SKM-1 (cell line): ENCODE data around the gene RALGAPA2.

Source experiments
- DNase-seq: peaks from one replicate; lab custom pipeline; 2025; ENCODE audit not compliant: unreplicated experiment; lab: John Stamatoyannopoulos, UW

The RALGAPA2 gene

DNA sequence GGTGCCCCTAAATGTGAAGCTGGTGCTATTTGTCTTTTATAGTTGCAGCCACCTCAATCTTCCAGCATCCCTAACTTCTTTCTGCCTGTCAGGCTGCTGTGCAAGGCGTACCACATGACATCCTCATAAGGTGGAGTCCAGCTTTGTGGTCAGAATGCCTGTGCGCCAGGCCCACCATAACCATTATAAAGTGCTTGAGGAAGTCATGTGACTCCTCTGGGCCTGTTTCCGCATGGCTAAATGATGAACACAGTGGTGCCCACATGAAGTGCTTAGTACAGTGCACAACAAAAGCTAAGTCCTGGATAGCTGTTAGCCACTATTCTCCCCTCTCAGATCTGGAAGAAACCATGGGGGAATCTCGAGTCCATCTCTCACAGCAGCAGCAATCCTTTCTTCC, 268.9 kb downstream of the RALGAPA2 start:
- DNase-seq: no peak

DNA sequence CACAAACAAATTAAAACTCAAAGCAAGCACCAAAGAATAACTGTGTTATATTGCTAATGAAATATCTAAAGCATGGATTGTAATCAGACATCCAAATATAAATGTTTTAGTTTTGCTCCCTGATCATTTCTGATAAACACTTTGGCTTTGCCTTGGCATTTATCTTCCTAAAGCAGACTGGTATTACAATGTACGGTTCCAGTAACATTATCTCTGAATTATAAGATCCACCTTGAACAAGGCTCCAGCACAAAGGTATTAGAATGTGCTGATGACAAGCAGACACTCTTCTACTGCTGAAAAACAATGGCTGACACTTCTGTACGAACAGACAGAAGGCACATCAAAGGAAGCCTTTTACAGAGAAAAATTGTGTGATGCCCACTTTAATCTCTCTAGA, 270.0 kb downstream of the RALGAPA2 start:
- no peak for DNase-seq

DNA sequence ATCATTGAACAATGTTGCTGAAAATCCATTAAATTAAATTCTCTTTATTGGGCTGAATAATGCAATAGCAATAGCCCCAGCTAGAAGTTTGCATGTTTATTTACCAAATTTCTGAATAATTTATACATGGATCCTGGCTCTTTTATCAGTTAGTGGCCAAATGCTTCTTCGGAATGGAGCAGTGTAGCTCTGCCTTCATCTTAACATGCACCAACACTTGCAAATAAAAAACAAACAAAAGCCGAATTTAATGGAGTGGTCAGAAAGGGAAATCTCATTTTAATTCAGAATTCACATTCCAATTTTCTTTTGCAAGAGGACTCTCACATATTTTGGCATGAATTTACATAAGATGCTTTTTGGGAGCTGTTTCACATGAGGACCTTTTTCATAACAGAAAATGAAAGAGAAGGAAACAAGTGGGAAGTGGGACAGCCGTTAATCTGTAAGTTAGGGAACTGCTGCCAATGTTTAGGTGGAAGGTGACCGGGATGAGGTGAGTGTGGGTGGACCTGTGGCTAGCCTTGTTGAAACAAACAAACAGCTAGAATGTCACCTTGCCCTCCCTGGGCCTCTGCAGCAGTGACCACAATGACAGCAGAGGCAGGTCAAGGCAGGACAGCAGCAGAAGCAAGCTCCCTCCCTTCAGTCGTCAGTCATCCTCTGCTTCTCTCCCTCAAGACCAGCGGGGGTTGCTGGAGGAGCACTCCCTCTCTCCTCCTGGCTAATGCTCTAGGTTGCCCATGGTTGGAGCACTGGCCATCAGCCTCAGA, 271.4 kb downstream of the RALGAPA2 start:
- DNase-seq: no peak

DNA sequence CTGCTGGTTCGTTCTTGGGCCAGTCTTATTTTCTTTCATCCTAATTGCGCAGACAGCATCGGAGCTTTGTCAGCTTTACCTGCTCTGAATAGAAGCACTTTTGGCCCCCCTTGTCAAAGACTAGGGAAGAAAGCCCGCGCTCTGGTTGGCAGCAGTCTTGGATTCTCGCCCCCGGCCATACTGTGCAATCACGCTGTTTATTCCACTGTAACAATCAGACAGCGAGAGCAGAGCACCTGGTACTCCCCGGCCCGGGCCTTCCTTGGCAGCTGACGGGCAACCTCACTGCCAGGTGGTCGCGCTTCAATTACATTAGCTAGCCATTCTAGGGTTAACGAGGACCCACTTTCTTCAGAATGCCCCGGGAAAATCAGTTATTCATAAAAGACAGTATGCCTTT, 272.0 kb downstream of the RALGAPA2 start:
- no peak for DNase-seq

DNA sequence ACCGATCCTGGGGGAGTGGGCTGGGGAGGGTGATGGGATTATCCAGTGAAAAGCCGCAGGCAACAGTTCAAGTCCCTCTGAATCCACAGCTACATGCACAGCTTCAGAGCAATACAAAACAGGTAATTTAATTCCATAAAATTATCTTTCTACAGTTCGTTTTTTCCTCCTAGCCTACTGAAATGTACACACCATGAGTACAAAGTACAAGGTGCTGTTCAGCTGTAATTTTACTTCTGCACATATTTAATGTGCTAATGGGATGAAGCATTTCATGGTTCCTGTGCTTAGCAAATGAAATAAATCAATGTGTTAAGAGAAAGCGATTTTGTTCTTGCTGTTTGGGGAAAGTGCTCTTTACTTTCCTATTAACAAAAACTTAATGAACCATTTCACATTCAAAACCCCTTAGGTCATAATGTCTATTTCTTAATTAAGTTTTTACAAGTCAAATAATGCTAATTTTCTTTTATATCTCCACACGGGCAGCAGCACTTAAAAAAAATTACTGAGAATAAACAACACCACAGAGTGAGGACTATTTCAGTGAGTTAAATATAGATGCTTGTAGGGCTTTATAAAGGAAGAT, 272.7 kb downstream of the RALGAPA2 start:
- no peak for DNase-seq

DNA sequence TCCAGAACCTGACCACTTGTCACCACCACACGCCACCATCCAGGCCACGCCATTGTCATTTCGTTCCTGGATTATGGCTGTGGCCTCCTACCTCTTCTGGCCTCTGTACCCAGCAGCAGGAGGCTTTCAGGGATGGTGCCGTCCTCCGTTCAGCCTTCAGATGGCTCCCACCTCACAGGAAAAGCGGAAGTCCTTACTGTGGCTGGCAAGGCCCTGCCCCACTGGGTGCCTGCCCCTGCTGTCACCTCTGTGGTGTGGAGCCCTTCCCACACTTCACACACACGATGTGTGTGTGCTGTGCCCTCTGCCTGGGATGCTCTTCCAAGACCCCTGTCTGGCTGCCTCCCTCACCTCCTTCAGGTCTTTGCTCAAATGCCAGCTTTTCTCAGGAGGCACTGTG, 275.1 kb downstream of the RALGAPA2 start:
- no peak for DNase-seq

DNA sequence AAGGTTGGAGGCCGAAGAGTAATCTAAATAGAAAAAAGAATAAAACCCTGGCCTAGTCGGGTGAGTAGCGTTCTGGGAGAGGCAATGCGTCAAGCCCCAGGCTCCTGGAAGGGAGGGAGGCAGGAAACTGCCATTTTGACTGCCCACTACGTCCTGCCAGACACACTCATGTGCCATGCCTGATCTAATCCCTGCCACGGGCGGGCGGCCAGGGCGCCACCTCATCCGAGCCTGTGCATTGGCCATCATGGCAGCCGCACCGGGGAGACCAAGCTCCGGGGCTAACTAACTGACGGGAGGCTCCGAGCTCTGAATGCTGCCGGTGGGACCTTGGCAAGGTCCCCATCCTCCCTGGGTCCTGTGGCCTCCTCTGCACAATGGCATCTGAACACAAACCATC, 275.8 kb downstream of the RALGAPA2 start:
- DNase-seq: no peak

DNA sequence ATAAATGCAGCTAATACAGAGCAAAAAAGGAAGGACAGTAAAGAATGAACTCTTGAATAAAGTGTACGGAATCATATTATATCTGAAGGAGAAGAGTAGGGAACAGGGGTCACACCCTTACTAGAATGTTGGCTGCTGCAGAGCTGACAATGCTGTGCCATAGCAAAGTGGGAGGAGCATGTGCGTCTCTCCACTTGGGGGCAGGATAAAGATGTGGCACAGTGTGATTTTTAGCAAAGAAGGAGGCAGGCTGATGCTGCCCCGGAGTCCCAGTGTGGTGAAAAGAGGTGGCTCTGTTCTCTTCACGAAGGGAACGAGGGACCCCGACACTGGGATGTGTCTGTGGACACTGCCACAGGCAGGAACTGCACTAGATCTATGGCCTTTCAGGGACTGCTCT, 277.0 kb downstream of the RALGAPA2 start:
- DNase-seq: no peak

DNA sequence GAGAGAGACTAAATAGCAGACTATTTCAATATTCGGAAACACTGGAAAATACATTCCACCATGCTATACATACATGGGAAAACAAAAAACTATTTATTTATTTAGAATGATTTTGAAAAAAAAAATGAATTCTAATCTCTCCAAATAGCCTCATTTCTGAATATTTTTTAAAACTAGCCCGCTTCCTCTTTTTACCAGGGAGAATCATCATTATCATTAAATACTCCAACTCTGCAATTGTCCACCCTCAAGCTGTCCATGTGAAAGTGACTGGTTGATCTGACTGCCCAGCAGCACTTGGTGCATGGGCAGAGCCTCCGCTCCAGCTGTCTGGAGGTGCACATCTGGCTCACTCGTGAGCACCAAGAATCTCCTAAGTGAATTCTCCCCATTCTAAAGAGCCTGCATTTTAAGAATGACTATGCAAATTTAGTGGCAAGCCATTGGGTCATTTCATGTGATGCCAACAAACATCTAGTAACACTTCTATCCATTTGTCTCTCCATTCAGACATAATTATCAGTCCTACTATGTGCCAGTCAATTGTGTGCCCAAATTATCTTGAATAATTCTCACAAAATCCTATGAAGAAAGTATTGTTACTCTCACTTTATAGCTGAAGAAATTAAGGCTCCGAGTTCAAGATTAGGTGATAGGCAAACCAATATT, 279.7 kb downstream of the RALGAPA2 start:
- no peak for DNase-seq

DNA sequence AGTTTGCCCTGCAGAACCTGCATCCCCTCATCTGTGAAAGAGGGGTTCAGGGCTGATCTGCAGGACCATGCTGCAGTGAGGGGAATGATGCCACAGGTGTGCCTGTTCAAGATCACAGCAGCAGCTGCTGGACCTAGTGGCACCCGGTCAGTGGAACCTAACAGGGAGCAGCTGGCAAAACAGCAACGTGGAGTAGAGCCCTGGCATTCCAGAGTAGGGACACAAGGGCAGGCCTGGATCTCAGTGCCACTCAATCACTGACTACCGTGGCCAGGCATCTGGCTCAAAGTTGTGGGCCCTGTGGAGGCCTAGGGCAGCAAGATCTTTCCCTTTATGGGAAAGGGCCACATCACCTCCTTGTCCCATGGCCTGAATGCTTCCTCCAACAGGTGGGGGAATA, 282.4 kb downstream of the RALGAPA2 start:
- no peak for DNase-seq

DNA sequence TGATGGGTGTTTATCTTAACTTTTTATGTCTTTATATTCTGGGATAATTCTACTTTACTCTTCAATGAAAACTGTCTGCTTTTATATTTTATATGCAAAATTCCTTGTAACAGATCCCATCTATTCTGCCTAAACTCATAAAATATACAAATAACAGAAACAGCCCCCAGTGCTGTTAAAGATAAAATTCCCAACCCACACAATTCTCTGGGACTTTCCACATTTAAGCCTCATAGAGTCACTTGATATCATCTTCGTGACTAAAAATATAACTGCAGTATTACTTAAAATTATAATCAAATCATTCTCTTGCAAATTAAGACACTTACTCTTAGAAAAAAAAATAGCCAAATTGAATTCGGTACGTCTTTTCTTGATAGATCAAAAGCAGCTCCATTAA, 284.4 kb downstream of the RALGAPA2 start:
- no peak for DNase-seq

DNA sequence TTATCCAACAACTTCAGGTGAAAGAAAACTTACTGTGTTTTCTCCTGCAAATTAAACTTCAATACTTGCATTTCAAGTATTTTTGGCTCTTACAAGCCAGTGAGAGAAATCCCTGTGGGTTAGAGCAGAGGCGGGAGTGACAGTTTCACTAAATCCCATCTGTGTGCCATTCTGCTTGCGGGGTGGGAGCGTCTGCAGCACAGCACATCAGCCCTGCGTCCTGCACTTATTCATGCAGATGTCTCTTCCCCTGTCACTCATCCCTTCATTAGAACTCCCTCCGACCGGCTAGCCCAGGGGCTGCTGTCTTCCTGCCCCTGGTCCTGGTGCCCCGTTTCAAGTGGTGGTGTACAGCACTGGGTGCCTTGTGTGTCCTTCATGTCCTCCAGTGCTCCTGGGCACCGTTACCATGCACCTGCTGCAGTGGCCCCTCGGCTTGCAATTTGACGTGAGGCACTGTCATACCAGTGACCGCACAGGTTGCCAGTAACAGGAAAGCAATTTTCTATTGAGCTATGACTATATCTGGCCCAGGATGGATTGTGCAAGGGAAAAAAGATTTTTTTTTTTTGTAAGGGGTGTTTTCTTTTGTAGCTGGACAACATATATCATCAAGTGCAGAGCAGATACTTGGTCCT, 285.1 kb downstream of the RALGAPA2 start:
- no peak for DNase-seq

DNA sequence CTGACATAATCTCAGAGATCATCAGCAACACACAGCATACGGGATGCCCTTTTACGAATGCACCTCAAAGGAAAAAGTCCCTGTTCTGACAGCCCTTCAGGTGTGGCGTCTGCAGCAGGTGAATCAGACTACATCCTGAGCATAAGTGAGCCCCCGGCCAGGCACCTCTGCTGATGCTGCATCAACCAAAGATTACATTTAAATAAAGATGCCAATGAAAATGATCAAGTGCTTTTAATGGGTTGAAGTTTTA, 285.9 kb downstream of the RALGAPA2 start:
- DNase-seq: no peak

DNA sequence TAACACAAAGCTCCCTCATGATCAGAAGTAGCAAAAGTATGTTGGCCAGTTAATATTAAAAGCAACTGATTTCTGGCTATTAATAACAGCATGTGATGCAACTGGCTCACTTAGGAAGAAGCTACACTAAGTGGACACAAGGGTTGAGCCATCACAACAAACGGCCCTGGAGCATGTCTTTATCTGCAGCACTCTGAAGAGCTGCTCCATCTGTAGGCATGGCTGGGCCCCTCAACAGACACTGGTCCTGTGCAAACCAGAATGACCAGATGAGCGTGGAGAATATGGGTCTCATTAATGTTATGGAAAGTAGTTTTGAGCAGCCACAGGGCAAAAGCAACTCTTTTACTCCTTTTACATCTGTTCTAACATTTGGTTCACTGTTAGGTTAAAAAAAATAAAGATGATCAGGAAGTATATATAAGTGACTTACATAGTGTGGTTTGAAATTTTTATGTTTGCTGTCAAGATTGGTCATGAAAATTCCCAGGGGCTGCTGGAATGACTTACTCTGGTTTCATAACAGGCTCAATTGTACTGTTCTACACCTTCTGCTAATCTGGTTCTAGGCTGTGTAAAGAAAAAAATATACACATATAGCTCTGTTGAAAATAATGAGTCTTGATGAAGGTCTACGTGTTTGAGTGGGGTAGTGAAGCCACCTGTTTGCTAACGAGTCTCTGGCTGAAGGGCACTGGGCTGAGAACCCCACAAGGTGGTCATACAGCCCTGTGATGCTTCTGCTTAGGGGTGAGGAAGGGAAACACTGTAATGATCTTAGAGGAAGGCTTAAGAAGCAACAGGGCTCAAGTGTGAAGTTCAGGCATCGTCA, 286.4 kb downstream of the RALGAPA2 start:
- DNase-seq: no peak

DNA sequence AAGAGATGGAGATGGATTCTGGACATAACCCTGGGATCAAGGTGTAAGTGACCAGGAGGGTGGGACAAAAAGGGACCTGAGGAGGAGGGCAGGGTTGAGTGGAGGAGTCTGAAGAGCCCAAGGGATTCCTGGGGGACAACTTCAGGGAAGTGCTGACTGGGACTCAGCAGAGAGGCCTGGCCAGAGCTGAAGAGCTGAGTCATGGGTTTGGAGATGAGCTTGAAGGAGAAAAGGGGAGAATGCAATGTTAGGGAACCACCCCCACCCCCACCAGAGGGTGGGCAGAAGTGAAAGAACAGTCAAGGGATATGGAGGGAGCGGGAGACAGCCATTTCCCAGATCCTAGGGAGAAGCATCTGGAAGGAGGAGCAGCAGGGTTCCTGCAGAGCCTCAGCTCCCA, 289.3 kb downstream of the RALGAPA2 start:
- DNase-seq: no peak

DNA sequence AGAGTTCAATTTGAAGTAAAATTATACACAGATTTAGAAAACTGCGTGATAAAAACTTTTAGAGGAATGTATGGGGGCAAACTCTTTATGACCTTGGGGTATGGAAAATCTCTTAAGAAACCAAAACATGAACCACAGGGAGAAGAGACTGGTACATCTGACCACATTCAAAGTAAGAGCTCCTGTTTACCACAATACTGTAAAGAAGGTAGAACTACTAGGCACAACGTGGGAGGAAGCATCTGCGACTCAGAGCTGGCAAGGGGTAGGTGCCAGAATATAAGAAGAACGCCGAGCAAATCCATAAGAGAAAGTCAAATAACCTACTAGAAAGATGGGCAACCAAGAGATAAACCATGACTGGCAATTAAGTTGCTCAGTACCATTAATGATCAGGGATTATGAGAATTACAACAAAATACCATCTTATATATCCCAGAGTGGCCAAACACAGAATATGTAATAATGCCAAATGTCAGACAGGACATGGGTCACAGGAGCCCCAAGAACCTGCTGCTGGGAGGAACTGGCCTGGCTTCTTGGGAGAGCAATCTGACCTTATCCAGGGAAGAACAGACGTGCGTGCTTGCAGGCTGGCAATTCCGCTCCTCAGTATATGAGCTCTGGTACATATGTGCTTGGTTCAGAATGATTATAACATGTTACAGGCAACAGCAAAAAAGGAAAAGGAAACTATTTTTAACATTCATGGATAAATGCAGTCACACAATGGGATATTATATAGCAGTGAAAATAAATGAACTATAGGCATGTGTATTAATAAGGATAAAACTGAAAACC, 294.4 kb downstream of the RALGAPA2 start:
- no peak for DNase-seq

DNA sequence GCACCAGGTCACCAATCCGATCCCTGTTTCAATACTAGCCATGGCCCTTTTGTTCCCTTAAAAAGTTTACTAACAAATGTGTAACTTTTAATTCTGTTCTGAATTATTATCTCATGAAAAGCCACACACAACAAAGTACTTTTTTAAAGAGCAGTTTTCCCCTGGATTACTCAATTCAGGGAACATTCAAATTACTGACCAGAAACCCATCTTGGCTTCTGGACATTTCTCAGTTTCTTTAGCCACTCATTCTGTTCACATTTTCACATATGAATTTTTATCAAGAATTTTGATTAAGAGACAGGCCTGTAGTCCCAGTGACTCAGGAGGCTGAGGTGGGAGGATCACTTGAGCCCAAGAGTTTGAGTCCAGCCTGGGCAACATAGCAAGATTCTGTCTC, 297.1 kb downstream of the RALGAPA2 start:
- no peak for DNase-seq

DNA sequence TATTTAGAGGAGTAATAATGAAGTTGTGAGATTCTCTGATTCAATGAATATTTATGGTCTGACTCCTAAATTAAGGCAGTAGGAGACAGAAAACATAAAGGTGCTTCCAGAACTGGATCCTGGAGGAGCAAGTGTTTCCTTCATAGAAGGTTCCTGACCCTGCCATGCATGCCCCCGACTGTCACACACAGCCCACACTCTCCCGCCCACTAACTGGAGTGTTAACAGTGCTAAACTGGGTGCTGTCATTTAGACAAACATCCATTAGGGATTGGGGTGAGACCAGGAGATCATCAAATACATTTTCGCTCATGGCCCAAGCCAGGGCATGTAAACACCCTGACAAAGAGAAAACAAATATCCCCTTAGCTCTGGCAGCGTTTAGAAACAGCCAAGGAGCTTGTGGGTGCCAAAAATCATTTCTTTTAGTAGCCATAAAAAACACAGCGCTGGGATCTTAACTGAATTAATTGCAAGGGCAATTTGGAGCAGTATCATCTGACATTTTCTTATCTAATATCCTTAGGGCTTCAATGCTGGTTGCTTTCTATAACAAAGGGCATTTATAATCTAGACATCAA, 297.7 kb downstream of the RALGAPA2 start:
- DNase-seq: no peak

DNA sequence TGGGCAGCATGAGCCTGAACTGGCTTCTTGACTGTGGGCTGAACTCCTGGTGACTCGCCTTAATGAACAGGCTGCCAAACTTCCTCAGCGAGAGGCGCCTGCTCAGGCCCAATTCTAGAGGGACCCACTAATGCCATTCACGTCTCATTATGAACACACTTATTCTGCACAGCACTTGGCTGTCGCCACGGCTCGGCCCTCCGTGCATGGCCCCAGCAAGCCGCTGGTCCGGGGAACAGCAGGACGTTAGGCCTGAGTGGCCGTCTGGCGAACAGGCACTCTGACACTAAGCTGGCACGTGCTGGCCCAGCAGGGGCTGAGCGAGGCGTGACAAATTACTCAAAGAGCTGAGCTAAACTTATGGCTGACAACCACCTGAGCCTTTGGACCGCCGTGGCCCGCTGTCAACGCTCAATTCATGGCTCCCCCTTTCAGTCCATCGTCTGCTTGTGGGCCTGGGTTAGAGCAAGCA, 298.6 kb downstream of the RALGAPA2 start:
- DNase-seq: no peak

DNA sequence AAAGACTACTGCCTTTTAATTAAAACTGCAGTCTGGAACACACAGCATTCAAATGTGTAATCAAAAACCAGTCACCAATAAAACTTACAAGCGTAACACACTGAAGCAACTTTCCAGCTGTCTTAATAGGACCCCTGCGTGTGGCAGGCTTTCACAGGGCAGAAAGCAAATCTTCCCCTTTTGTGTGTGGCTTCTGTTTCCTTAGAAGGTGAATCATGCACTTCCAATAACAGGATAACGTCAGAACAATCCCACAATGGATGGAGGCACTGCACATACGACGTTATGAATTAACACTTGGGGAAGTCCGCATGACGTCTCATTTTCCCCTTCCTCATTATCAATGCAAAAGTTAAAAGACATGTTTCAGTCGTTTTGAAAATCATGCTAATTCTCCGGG, 299.7 kb downstream of the RALGAPA2 start:
- no peak for DNase-seq
